HG02970 (cell line): Measurements from ENCODE around the gene AQP5.

ENCODE experiments used
- ATAC-seq: cut with Tn5 transposase; IDR thresholded peaks from one replicate; pipeline ENCODE4 v1.9.1; 2021; ENCODE audit warnings: mild to moderate bottlenecking, moderate library complexity, moderate number of reproducible peaks; ENCODE audit not compliant: unreplicated experiment, low FRiP score

AQP5 gene

GRCh38 chr12:49930515-49931288 is 31.0 kb upstream of the AQP5 start:
- no peak for ATAC-seq

- ATAC-seq: no peak
These were observed 29.6 kb upstream of the AQP5 start for GRCh38 chr12:49932023-49932422.

DNA sequence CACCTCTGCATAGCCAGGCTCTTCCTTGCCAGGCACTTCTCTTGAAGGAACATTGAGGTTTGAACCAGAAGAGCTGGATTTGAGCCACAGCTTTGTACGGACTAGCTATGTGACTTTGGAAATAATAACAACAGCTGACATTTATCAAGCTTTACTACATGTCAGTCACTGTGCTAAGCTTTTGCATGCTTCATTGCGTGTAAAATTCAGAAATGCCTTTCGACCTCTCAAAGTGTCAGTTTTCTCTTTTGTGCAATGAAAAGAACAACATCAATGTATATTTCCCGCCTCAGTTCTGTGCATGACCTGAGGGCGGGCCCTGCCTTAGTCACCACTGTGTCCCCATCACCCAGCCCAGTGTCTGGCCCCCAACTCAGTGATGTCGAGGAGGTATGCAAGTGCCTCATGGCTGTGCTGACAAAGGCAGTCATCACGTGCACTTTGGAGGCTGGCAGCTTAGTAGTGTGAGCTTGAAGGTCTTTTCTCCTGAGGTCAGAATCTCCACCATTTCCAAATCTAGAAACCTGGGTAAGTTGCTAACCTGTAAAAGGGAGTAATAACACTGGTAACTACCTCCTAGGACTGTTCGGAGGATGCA is 29.0 kb upstream of the AQP5 start:
- ATAC-seq: no peak

DNA sequence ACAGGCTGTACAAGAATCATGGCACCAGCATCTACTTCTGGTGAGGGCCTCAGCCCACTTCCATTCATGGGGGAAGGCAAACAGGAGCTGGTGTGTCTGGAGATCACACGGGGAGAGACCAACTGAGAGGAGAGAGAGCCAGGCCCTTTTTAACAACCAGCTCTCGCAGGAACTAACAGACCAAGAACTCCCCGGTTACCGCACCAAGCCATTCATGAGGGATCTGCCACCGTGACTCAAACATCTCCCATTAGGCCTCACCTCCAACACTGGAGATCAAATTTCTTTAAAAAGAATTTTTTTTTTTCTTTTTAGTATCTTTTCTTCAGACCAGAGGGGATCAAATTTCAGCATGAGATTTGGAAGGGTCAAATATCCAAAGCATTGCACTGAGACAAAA is 27.9 kb upstream of the AQP5 start:
- ATAC-seq: no peak

GRCh38 chr12:49934505-49934904 is 27.2 kb upstream of the AQP5 start:
- no peak for ATAC-seq

- no peak for ATAC-seq
These were observed 24.7 kb upstream of the AQP5 start for GRCh38 chr12:49936925-49937324.

DNA sequence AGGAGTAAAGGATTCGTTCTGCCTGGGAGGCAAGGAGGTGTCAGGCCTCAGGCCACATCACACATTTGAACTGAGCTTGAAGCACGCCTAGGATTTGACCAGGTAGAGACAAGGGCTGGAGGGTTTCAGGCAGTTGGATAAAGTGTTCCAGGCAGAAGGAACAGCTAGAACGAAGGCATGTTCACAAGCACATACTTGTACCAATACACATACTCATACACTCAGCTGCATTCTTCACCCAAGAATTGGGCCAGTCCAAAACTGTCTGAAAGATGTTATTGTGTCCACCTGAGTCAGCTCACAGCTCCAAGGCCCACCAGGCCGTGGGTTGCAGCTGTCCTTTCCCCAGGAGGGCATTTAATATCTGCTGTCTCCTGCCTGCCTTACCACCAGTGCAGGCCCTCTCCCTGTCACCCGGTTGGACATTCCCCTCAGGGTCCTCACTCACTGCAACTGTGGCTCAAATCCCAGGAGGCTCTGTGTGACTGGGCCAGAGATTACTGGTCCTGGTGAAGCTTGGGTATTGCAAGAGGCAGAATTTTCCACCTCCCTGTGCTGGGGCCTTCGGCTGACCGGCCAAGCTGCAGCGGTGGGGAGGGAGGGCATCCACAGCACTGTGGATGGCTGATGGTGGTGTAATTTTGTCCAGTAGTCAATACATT is 23.9 kb upstream of the AQP5 start:
- no peak for ATAC-seq

- ATAC-seq: no peak
These were observed 22.4 kb upstream of the AQP5 start for GRCh38 chr12:49939307-49939706.

- no peak for ATAC-seq
These were observed 22.0 kb upstream of the AQP5 start for GRCh38 chr12:49939707-49940106.

- ATAC-seq: no peak
These were observed 19.8 kb upstream of the AQP5 start for GRCh38 chr12:49941556-49942511.

DNA sequence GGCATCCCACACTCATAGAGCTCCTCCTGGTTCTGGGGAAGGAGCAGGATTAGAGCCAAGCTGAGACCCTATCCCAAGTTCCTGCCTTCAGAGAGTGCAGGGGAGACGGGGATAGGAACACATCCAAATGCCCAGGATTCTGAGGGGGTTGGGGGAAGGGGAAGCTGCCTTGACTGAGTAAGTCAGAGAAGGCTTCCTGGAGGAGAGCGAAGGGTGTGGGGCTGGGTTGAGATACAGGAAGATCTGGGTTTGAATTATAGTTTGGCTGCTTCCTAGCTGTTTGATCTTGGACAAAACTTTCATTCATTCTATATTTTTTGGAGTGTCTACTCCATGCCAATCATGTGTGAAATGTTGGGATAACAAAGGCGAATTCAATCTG is 19.2 kb upstream of the AQP5 start:
- no peak for ATAC-seq

GRCh38 chr12:49942921-49943624 is 18.6 kb upstream of the AQP5 start:
- no peak for ATAC-seq

DNA sequence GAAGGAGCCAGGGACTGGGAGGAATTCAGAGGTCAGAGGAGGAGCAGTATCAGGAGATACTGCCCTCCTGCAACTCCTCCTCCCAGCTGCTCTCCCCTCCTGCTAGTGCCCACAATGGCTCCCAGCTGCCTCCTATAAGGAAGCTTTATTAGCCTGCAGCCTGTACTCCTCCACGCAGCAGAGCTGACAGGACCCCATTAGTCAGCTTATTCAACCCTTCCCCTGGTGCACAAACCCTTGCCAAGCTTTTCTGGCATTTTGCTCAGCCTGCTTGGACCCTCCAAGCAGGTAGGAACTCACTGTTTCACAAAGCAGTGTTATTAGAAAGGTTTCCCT is 18.1 kb upstream of the AQP5 start:
- no peak for ATAC-seq

- ATAC-seq: no peak
These were observed 17.6 kb upstream of the AQP5 start for GRCh38 chr12:49944046-49944445.

GRCh38 chr12:49944718-49945117 is 17.0 kb upstream of the AQP5 start:
- no peak for ATAC-seq

DNA sequence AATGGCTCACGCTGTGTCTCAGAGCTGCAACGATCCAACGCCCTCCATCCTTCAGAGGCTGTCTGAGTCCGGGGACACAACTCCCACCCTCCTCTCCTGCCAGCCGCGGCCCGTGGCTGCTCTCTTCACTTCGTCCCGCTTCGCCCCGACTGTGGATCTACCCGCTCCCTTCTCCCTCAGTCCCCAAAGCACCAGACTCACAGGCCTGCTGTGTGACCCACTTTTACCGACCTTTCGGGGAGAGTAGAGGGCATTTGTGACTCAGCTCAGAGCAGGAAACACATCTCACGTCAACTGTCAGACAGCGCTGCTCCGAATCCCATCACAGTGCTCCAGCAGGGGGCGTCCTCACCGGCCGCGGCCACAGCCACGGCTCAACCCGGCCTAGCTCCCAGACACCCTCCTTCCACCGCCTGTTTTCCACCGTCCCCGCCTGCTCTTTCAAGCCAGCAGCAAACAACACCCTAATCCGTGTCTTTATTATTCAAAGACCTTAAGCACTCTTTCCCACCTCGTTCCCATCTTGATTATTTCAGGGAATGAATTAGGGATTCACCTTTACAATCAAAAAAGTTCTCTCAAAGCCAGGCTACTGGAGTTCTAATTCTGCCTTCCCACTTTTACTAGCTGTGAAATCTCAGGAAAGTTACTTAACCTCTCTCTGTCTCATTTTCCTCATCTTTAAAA is 16.1 kb upstream of the AQP5 start:
- ATAC-seq: no peak

GRCh38 chr12:49946086-49946485 is 15.6 kb upstream of the AQP5 start:
- ATAC-seq: no peak

DNA sequence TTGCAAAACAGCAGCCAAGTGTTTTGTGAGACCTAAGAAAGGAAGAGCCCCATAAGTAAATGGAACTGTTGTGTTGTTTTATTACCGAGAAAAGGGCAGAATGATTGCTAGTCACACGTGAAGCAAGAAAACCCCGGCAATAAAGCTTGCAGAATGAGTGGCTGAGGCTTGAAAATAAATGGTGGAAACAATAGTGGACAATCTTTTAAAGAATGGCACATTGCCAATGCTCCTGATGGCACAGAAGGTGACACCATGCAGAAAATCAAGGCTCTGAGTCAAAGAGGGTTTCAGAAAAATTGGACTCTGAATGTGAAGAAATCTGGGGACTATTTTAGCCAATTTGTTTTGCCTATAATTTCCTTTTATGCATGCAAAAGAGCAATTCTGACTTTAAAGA is 15.2 kb upstream of the AQP5 start:
- no peak for ATAC-seq

- ATAC-seq: no peak
These were observed 14.0 kb upstream of the AQP5 start for GRCh38 chr12:49947593-49948226.
